ENCODE data around the gene GPRIN3. TPM values are rescaled to one million over a fixed set of nuclear protein-coding genes. Genes with fewer than 3 reads are reported as not detected.

GPRIN3 gene
- total RNA-seq, 1 donor from 2014 or later, result 0.10 TPM

DNA sequence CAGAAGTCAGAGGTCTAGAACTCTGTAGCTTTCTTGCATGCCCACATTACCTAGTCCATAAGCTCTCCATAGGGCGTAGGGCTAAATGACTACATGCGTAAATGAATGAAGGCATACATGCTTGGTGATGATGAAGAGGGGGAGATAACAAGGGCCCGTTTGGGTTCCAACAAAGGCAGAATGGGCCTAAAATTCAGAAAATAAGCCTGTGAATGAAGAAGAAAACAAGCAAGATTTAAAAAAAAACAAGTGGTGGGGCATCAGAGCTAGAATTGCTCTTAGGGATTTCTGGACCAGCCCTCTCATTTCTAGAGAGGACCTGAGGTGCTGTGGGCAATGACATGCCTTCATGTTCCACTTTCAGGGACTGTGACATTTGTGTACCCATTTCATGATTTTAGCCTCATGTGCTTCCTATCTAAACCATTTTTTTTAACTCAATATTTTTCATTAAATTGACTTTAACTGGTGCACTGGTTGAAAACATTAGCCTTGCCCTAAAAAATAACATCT lies 12.1 kb downstream of the GPRIN3 start:
- DNase-seq (ENCODE audit: low spot score), result no peak
- Mint-ChIP-seq H3K27ac (ENCODE audit: unreplicated experiment) (no peak overlapping the region), H3K9me3 (ENCODE audit: low read depth) (peaks cover 8% of the 10 kb centered on the region), H3K4me1 (ENCODE audit: low read depth) (peaks cover 10% of the 10 kb centered on the region), H3K4me3 (ENCODE audit: unreplicated experiment) (no peak overlapping the region), H3K36me3 (ENCODE audit: low read depth) (peaks cover 1% of the 10 kb centered on the region), H3K27me3 (ENCODE audit: low read depth) (peaks cover 13% of the 10 kb centered on the region)
- TF ChIP-seq, protein P1, sequence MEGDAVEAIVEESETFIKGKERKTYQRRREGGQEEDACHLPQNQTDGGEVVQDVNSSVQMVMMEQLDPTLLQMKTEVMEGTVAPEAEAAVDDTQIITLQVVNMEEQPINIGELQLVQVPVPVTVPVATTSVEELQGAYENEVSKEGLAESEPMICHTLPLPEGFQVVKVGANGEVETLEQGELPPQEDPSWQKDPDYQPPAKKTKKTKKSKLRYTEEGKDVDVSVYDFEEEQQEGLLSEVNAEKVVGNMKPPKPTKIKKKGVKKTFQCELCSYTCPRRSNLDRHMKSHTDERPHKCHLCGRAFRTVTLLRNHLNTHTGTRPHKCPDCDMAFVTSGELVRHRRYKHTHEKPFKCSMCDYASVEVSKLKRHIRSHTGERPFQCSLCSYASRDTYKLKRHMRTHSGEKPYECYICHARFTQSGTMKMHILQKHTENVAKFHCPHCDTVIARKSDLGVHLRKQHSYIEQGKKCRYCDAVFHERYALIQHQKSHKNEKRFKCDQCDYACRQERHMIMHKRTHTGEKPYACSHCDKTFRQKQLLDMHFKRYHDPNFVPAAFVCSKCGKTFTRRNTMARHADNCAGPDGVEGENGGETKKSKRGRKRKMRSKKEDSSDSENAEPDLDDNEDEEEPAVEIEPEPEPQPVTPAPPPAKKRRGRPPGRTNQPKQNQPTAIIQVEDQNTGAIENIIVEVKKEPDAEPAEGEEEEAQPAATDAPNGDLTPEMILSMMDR (IDR thresholded peaks at IDR 0.05), result no peak

DNA sequence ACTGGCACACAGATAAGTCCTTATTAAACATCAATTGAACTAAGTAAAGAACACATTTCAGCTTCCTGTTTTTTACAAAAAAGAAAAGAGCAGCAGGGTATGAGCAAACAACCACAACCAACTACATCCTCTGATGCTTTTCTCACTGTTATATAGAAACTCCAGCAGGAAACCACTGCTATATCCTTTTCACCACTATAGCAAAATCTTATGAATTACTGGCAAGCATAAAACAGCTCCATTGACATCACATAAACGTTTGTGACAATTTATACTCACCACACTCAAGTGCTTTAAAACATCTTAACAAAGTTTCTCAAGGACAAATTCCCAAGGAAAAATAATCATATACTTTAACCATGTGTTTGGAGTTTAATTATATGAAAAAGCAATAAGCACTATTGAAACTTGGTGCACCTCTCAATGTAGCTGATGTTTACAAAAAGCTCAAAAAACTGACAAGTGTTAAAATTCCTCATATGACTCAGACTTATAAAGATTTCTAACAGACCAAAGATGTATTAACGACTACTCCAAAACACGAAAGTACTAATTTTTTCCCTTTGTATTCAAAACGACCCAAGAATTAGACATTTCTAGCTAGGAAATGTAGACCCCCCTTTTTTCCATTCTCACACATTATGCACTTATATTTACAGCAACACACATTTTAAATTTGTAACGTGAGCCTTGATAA lies 12.9 kb downstream of the GPRIN3 start:
- no peak overlapping the region for H3K4me3 Mint-ChIP-seq (ENCODE audit: unreplicated experiment)
- H3K27ac Mint-ChIP-seq (ENCODE audit: unreplicated experiment), result no peak overlapping the region
- TF ChIP-seq, protein P1 (IDR thresholded peaks at IDR 0.05), result no peak
- peaks cover 1% of the 10 kb centered on the region for H3K36me3 Mint-ChIP-seq (ENCODE audit: low read depth)
- H3K4me1 Mint-ChIP-seq (ENCODE audit: low read depth), result peaks cover 10% of the 10 kb centered on the region
- DNase-seq (ENCODE audit: low spot score), result no peak
- peaks cover 8% of the 10 kb centered on the region for H3K9me3 Mint-ChIP-seq (ENCODE audit: low read depth)
- H3K27me3 Mint-ChIP-seq (ENCODE audit: low read depth), result peaks cover 15% of the 10 kb centered on the region

DNA sequence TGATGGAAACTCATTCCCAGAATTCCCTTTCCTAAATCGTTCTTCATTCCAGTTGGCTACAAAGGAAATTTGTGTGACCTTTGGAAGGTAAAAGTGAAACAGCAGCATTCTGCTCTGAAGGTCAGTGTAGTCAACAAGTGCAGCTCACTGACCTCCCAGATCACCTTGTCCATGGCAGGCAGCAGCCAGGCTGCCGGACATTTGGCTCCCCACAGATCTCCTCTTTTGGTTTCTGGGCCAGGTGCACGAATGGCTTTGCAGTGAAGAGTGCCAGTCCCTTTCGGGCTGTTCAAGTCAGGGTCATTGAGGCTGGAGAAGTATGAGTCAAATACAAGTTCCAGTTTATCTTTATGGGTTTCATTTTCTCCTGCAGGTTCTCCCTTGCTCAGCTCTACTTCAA lies 14.3 kb downstream of the GPRIN3 start:
- Mint-ChIP-seq H3K4me3 (ENCODE audit: unreplicated experiment) (no peak overlapping the region), H3K27ac (ENCODE audit: unreplicated experiment) (no peak overlapping the region), H3K36me3 (ENCODE audit: low read depth) (peaks cover 1% of the 10 kb centered on the region), H3K4me1 (ENCODE audit: low read depth) (peaks cover 3% of the 10 kb centered on the region), H3K27me3 (ENCODE audit: low read depth) (peaks cover 15% of the 10 kb centered on the region), H3K9me3 (ENCODE audit: low read depth) (peaks cover 8% of the 10 kb centered on the region)
- TF ChIP-seq, protein P1 (IDR thresholded peaks at IDR 0.05), result no peak
- DNase-seq (ENCODE audit: low spot score), result no peak

DNA sequence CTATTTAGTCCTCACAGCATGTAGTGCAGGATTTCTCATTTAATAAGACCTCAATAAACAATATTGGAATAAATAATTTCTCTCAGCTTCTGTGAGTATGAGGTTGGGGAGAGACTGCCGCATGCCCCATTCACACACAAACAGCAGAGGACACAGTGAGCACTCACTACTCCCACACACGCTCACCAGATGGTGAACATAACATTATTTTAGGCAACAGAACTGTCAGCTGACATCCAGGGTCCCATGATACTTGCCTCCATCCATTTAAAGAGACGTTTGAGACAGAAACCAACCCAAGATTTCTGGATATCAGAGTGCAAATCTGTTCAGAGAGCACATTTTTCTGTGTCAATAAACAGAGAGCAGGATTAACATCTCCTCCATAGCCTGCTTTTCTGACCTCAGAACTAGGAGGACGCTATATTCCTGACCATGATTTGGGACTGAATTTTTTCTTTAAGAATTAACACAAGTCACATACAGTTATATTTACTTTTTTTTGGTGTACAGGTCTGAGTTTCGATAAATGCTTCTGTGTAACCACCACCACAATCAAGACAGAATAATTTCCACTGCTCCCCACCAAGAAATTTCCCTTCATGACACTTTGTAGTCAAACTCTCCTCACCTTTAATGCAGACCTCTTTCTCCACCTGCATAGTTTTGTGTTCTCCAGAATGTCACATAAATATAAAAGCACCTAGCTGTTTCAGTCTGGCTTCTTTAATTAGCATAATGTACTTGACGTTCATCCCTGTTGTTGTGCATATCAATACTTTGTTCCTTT lies 16.7 kb downstream of the GPRIN3 start:
- H3K27ac Mint-ChIP-seq (ENCODE audit: unreplicated experiment), result no peak overlapping the region
- peaks cover 1% of the 10 kb centered on the region for H3K36me3 Mint-ChIP-seq (ENCODE audit: low read depth)
- no peak for DNase-seq (ENCODE audit: low spot score)
- no peaks in the 10 kb centered on the region for H3K4me1 Mint-ChIP-seq (ENCODE audit: low read depth)
- peaks cover 8% of the 10 kb centered on the region for H3K9me3 Mint-ChIP-seq (ENCODE audit: low read depth)
- H3K4me3 Mint-ChIP-seq (ENCODE audit: unreplicated experiment), result no peak overlapping the region
- H3K27me3 Mint-ChIP-seq (ENCODE audit: low read depth), result peaks cover 12% of the 10 kb centered on the region
- TF ChIP-seq, protein P1 (IDR thresholded peaks at IDR 0.05), result no peak

DNA sequence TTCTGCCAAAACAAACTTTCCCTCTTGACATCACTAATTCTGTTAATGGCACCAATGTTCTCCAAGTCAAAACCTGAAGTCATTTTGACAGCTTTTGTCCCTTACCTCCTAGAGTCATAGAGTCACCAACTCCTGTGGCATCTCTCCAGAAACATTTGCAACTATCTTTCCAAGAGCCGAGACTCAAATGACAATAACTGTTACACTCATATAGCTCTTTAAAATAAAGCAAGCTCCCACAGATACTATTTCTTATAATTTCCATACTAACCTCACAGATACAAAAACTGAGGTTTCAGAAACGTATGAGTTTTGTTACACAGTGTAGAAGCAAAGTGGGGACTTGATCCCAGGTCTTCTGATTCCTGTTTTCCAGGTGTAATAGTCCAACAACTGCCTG lies 18.3 kb downstream of the GPRIN3 start:
- H3K36me3 Mint-ChIP-seq (ENCODE audit: low read depth), result peaks cover 1% of the 10 kb centered on the region
- H3K4me1 Mint-ChIP-seq (ENCODE audit: low read depth), result no peaks in the 10 kb centered on the region
- H3K27ac Mint-ChIP-seq (ENCODE audit: unreplicated experiment), result no peak overlapping the region
- H3K4me3 Mint-ChIP-seq (ENCODE audit: unreplicated experiment), result no peak overlapping the region
- TF ChIP-seq, protein P1 (IDR thresholded peaks at IDR 0.05), result no peak
- no peak for DNase-seq (ENCODE audit: low spot score)
- peaks cover 12% of the 10 kb centered on the region for H3K27me3 Mint-ChIP-seq (ENCODE audit: low read depth)
- H3K9me3 Mint-ChIP-seq (ENCODE audit: low read depth), result peaks cover 8% of the 10 kb centered on the region
